NCI-H2107 treated with DMSO at 0.1 percent for 48 hours (cell line): ENCODE results near the gene NR2F1-AS1.
"Not testable (repeated sequence)": the region's sequence is repeated elsewhere in the genome, so short reads cannot be mapped to it uniquely, and the experiment has no call there.

Experiments
- DNase-seq: peaks from one replicate; lab custom pipeline; 2025; ENCODE audit not compliant: unreplicated experiment; lab: John Stamatoyannopoulos, UW

NR2F1-AS1 gene

DNA sequence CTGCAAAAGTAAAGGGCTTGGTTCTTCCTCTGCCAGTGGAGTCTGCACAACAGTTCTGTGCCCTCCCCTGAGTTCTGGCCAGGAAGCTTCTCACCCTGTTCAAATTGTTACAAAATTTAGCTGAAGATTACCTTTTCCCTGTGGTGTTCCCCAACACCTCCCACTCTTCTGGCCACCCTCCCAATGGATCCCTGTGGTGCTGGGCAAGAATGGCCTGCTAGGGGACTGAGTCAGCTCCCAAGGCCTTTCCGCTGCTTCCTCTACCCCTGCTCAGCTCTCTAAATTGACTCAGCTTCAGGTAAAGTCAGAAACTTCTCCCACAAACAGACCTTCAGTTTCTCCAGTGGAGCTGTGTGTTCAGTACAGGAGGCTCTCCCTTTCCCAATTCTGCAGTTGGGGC lies 186.0 kb downstream of the NR2F1-AS1 start:
- no peak for DNase-seq

DNA sequence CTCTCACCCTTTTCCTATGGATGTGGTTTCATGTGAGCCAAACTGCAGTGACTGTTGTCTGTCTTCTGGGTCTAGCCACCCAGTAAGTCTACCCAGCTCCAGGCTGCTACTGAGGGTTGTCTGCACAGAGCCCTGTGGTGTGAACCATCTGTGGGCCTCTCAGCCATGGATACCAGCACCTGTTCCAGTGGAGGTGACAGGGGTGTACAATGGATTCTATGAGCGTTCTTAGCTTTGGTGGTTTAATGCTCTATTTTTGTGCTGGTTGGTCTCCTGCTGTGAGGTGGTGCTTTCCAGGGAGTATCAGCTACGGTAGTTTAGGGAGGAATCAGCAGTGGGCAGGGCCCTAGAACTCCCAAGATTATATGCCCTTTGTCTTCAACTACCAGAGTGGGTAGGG lies 186.7 kb downstream of the NR2F1-AS1 start:
- DNase-seq, result no peak

DNA sequence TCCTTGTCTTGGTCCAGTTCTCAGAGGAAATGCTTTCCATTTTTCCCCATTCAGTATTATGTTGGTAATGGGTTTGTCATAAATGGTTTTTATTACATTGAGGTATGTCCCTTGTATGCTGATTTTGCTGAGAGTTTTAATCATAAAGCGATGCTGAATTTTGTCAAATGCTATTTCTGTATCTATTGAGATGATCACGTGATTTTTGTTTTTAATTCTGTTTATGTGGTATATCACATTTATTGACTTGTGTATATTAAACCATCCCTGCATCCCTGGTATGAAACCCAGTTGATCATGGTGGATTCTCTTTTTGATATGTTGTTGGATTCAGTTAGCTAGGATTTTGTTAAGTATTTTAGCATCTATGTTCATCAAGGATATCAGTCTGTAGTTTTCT lies 189.8 kb downstream of the NR2F1-AS1 start:
- DNase-seq, result not testable (repeated sequence)

DNA sequence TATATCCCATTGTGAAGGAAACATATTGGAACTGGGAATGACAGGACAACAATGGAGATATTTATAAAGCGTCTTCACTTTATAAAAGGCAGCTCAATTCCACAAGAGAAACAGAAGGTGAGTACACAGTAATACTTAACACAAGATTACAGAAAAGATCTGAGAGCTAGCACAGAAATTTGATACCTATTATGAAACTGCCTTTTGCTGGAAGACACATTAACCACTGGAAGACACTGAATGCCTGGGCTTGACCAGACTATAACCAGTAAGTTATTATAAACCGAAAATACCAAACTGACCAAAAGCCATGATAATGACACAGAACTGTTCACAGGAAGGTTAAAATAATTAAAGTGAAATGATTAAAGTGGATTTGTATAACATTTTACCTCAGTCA lies 195.4 kb downstream of the NR2F1-AS1 start:
- DNase-seq, result no peak

DNA sequence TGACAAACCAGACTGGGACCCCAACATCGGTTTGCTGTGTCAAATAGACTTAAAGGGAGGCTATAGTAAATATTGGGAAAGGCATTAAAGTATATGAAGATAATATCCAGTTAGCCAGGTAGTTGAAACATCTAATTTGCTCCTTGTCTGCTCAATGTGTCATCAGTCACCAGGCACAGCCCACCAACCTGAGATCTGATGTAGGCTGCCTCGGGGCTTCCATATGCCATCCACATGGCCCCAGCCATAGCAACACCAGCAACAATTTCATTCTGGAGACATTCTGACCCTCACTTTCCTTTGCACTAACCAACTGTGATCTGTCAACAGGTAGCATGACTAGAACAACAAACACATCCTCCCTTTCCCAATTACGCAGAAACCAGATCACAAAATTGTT lies 196.0 kb downstream of the NR2F1-AS1 start:
- no peak for DNase-seq

DNA sequence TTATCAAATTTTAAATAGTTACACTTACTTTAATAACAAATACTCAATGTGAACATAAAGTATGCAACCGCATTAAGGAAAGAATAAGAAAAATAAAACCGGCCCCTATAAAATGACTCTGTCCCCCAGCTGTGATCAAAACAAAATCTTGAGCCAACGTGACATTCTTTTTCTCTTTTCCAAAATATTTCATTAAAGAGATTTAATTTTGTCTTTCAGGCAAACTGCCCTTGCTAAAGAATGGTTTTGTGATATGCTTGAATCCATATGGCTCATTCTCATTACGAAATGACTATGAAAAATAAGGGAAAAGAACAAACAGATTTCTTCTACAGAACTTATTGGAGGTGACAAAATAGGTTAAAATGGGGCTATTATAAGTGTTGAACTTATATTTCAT lies 197.0 kb downstream of the NR2F1-AS1 start:
- no peak for DNase-seq

DNA sequence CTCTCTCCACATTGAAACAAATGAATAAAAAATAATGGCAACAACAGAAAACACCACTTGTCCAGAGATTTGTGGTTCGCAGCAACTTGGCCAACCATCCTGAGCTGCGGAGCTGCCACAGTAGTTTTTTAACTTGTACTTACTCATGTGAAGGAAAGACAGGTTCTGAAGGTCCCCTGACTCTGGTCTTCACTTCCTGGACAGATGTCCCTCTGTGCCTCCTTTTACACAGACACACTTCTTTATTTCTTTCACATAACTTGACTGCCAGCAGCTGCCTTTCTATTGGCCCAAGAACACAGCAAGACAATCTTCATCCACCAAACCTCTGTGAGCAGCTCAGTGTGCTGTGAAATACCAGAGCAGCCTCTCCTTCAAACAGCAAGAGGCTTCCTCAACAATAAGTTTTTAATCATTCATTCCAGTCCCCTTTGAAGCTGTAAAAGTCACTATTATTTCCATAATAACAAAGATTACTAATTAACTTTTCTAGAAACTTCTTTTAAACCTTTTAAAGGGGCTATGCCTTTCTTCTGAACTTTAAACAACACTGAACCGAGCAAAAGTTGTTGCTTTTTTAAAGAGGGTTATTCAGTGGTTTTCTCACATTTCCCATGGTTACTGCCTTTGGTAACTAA lies 198.7 kb downstream of the NR2F1-AS1 start:
- no peak for DNase-seq

DNA sequence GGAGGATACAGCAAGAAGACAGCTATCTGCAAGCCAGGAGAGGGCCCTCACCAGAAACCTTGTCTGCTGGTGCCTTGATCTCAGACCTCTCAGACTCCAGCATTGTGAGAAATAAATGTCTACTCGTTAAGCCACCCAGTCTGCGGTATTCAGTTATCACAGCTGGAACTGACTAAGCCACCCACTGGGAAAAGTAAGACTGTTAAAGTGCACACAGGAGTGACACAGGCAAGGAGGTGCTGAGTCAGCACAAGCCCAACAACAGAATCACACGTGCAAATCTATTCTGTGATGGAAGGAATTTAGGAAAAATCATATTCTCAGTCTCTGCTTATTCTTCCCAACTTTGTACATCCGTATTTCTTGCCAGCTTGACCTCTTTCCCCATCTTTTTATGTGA lies 200.0 kb downstream of the NR2F1-AS1 start:
- DNase-seq, result no peak

DNA sequence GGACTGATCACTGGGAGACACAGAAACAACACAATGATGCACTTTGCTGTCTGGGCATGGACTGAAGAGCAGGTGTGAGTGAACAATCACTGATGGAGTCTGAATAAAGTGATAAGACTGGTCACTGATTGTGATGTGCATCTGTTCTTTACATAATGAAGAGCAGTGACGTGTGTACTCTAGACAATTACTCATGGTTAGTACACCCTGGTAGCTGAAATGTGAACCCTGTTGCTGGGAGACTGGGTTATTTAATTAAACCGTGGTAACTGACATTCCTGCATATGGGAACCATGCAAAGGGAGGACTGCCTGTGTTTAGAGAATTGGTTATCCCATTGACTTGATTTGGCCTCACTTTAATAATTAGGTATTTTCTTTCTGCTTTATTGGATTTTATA lies 202.9 kb downstream of the NR2F1-AS1 start:
- DNase-seq, result peak; percentile 6

DNA sequence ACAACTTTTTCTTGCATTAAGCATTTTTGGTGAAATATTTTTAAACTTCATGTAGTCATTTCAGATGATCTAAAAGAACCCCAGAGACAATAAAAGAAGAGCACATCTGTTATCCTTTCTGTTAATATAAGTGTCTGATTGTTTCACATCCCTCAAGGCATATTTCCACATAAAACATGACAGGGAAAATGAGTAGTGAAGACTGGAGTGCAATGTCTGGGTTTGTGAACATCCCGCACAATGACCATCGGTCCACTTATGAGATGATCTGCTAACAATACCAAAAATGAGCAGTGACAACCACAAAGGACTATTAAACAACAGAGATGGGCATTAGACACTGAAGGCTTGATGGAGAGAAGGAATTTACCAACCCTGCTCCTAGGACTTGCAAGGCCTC lies 209.1 kb downstream of the NR2F1-AS1 start:
- no peak for DNase-seq

DNA sequence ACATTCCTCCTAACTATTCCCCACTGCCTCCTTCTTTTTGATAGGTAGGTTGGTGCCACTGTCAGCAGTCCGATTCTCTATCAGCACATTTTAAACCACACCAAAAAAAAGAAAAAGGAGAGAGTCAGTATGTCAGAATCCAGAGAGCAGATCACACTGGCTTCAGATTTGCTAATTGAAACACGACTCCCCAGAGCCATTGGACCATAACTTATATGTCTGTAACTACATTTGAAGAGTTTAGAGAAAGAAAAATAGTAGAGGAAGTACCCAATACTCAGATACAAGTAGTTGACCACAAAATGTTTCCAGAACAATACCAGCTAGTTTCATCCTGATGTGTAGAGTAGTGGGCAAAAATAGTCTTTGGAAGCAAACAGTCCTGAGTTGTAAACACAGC lies 216.6 kb downstream of the NR2F1-AS1 start:
- no peak for DNase-seq

DNA sequence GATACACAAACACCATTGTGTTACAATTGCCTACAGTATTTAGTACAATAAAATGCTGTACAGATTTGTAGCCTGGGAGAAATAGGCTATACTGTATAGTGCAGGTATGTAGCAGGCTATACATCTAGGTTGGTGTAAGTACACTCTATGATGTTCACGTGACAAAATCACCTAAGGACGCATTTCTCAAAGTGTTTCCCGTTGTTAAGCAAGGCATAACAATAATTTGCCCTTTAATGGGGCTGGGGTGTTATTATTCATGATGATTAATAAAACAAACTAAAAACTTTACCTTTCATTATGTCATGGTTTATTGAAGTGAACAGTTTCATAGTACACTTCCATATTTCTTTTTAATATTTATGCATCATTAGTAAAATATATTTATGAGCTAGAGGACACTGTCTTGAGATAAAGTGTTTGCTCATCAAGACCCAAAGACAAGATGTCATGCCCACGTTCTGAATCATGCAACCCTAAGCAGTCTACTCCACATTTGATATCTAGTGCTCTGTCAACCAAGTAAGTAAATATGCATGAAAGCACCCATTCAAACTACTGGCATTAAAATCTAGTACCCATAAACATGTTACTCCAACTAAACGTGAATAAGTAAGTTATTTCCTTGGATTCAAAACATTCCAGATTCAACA lies 220.5 kb downstream of the NR2F1-AS1 start:
- no peak for DNase-seq

DNA sequence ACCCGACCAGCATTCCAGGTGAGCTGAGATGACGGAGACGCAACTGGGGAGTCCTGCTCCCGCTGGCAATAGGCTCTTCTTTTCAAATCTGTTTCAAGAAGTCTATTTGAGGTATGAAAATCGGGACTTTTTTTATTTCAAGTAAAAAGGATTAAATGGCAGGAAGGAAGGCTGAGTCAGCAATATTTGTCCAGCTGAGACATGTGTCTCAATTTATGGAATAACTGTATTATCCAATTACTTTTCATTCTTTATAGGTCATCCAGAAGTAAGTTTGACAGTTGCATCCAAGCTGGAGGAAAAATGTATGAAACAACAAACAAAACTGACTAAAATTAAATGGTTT lies 221.1 kb downstream of the NR2F1-AS1 start:
- DNase-seq, result no peak
